ENCODE data around the gene COMMD9.

Gene COMMD9

DNA sequence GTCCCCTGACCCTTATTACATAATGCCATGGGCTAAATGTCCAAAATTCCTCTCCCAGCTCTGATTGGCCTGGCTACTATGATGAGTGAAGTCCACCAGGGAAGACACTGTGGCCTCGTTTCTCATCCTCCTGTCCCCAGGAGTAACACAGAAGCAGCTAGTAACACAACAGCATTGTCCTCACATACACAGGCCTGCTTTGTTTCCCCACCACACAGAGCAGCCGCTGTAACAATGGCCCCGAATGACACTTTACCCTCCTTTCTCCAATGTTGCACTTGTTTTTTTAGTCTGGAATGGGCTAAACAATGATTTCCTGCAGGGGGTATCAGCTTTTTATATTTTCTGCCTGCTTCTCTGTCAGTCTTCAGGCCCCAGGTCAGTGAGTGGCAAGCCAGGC, 6.7 kb upstream of the COMMD9 start, which contains the start of gene PRR5L:
Gene PRR5L (plus strand): TSS at position 363 of the 400 bp plus-strand sequence. CDS start 104,834 bp downstream, outside the sequence.
- DNase-seq, result no peak

GRCh38 chr11:36292311-36292722, 3.1 kb upstream of the COMMD9 start:
- no peak for DNase-seq

DNA sequence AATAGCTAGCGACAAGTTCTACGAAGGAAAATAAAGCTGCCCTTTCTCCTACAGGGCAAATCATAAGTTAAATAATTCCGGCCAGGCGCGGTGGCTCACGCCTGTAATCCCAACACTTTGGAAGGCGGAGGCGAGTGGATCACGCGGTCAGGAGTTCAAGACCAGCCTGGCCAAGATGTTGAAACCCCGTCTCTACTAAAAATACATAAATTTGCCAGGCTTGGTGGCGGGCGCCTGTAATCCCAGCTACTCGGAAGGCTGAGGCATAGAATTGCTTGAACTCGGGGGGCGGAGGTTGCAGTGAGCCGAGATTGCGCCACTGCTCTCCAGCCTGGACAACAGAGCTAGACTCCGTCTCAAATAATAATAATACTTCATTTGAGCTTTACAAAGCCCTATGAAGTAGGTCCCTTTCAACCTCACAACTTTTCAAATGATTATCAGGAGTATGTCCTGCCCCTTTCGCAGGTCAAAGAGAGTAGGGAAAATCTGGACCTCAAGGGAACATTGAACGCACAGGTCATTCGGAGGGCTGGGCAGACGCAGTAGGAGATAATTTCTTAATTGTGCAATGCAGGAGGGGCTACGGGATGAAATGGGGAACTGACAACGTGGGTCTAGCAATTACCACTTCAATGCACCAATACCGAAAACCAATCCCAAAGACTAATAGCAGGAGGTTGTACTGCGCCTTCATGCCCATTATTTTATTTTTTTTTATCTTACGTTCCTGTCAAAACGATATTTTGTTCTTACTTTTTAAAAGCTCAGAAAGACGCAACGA, 590 bp downstream of the COMMD9 start:
- no peak for DNase-seq

DNA sequence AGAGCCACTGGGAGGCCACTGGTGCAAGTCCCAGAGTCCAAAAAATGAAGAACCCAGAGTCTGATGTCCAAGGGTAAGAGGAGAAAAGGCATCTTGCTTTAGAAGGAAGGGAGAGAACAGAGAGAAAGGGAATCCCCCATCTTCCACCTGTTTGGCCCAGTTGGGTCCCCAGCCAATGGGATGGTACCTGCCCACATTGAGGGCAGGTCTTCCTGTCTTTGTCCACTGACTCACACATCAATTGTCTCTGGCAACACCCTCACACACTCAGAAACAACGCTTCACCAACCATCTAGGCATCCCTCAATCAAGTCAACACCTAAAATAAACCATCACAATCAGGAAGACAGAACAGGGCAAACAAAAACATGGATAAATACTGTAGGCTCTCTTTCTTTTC, 6.3 kb downstream of the COMMD9 start:
- DNase-seq, result no peak

GRCh38 chr11:36281850-36282249, 7.4 kb downstream of the COMMD9 start:
- no peak for DNase-seq

GRCh38 chr11:36280531-36280930, 8.7 kb downstream of the COMMD9 start:
- DNase-seq, result no peak

GRCh38 chr11:36278531-36279282, 10.5 kb downstream of the COMMD9 start:
- DNase-seq, result no peak

DNA sequence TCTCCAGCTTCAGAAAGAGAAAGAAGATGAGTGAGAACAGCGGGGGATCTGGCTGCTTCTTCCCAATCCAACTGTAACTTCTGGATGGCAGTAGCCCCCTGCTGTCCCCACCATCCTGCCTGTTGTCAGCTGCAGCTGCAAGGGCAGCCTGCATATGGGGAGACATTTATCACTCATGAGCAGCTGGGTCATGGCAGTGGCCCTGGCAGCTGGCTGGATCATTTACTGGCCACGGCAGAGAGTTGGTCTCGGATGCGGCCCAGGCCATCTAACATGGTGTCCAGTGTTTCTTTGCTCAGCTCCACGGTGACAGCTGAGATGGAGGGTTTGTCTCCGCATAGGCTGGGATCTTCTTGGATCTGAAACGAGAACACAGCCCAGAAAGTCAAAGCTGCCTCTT, 14.8 kb downstream of the COMMD9 start:
- no peak for DNase-seq

- DNase-seq, result no peak
Measured at GRCh38 chr11:36273110-36273509, 16.1 kb downstream of the COMMD9 start.

GRCh38 chr11:36271794-36272407, 17.3 kb downstream of the COMMD9 start:
- no peak for DNase-seq

- DNase-seq, result no peak
Measured at GRCh38 chr11:36270701-36271100, 18.5 kb downstream of the COMMD9 start.

DNA sequence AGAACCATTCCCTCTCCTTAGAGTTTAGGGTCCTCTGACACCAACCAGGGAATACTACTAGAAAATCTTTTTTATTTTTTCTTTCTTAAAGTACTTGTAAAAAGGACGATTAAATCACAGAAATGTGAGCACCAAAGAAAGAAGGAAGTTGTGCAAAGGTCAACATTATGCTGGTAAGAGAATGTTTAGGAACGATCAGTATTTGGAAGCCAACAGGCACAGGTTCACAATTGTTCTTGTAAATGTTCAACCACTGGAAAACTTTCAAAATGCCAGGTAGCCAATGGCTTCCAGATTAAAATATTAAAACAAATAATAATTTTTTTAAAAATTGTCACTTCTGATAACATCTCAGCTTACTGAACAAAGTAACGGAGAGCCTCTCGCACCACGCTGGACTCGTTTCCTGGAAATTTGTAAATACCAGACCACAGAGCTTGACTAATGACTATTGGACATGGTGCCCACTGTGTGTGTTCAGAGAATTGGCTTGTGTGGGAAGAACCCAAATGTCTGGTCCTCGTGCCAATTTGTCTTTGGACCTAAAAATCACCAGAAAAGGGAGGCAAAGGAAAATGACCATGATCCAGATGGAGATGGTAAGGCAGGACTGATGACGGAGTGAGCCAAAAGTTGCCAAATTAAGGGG, 20.8 kb downstream of the COMMD9 start:
- no peak for DNase-seq

DNA sequence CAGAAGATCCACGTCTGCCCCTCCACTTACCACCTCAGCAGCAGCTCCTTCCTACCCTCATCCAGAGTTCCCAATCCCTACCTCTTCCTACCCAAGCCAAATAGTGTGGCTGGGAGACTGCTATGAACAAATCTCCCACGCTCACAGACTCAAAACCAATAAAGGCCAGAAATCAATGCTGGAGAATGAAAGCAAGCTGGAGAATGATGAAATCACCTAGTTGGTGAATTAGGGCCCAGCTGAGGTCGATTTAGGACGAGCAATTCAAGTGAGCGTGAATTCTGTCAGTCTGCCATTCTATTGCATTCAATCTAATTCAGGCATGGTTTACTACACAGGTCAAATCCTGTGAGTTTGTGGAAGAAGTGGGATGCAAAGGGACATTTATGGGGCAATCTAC, 22.5 kb downstream of the COMMD9 start:
- no peak for DNase-seq

- DNase-seq, result peak; percentile 23
Measured at GRCh38 chr11:36265793-36266628, 23.2 kb downstream of the COMMD9 start.

- no peak for DNase-seq
Measured at GRCh38 chr11:36264973-36265344, 24.3 kb downstream of the COMMD9 start.

- DNase-seq, result no peak
Measured at GRCh38 chr11:36264011-36264972, 24.9 kb downstream of the COMMD9 start.

DNA sequence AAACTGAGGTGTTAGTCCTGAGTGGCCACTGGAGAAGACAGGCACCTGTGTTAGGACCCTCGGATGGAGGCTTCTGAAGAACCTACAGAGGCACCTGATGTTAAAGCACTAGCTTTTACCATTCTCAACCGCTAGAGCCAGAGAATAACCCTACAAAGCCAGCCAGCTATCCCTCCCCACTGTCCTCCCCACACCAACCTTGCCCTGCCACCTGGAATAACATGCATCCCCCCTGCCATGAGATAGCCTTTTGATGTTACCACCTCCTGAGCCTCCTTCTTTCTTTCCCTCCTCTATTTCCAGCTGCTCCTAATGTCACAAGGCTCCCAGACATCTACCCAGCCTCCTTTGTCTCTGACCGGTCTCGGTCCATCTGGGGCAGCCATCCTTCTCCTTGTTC, 28.1 kb downstream of the COMMD9 start:
- DNase-seq, result no peak

DNA sequence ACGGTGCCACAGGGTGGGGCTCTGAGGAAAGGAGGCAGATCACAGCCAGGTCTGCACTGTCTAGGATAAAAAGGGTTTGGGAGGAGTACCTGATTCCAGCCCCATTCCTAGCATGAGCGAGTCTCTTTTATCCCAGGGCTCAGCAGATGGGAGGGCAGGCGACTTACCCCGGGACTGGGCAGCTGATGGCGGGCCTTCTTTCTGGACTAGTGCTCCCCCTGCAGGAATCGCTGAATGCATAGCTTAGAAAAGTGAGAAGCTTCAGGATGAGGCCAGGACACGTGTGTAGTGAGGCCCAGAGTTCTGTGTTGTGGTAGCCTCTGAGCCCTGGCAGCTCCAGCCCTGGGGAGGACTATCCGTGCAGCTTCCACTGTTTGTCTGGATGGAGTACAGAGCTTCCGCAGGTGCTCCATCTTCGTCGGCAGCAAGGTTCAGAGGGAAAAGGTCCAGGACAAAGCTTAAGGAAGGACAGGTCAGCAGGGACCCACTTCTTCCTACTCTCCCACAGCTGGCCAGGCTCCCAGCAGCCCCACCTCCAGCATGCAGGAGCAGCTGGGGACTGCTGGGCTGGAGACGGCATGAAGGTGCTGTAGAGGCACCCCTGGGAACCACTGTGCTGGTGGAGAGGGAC, 30.4 kb downstream of the COMMD9 start:
- DNase-seq, result peak; percentile 35

- DNase-seq, result no peak
Measured at GRCh38 chr11:36257351-36257750, 31.9 kb downstream of the COMMD9 start.

- DNase-seq, result no peak
Measured at GRCh38 chr11:36254713-36255112, 34.5 kb downstream of the COMMD9 start.

- no peak for DNase-seq
Measured at GRCh38 chr11:36253238-36253637, 36.0 kb downstream of the COMMD9 start.
